CD4-positive, alpha-beta T cell treated with Interleukin-2 at 100 ng/mL for 4 hours (primary cell): ENCODE results near the gene SIAH3.
"Not testable (repeated sequence)": the region's sequence is repeated elsewhere in the genome, so short reads cannot be mapped to it uniquely, and the experiment has no call there.

Experiments used
- DNase-seq: peaks from one replicate; pipeline ENCODE4 v3.0.0-alpha.2; 2020; ENCODE audit warnings: low spot score

The SIAH3 gene

GRCh38 chr13:45783346-45784043, 68.1 kb downstream of the SIAH3 start:
- no peak for DNase-seq

- no peak for DNase-seq
These were observed 69.1 kb downstream of the SIAH3 start for GRCh38 chr13:45782327-45783045.

- no peak for DNase-seq
These were observed 69.8 kb downstream of the SIAH3 start for GRCh38 chr13:45781553-45782326.

- DNase-seq, result no peak
These were observed 71.7 kb downstream of the SIAH3 start for GRCh38 chr13:45779901-45780300.

GRCh38 chr13:45778882-45779281, 72.7 kb downstream of the SIAH3 start:
- no peak for DNase-seq

- DNase-seq, result no peak
These were observed 74.8 kb downstream of the SIAH3 start for GRCh38 chr13:45776748-45777147.

GRCh38 chr13:45775401-45775963, 76.1 kb downstream of the SIAH3 start:
- DNase-seq, result no peak

- no peak for DNase-seq
These were observed 77.6 kb downstream of the SIAH3 start for GRCh38 chr13:45773944-45774343.

- no peak for DNase-seq
These were observed 78.3 kb downstream of the SIAH3 start for GRCh38 chr13:45773236-45773635.

- no peak for DNase-seq
These were observed 80.7 kb downstream of the SIAH3 start for GRCh38 chr13:45770886-45771285.

GRCh38 chr13:45768656-45769479, 82.7 kb downstream of the SIAH3 start:
- no peak for DNase-seq

- no peak for DNase-seq
These were observed 86.1 kb downstream of the SIAH3 start for GRCh38 chr13:45765464-45765863.

- DNase-seq, result no peak
These were observed 88.1 kb downstream of the SIAH3 start for GRCh38 chr13:45763419-45763818.

GRCh38 chr13:45757589-45757988, 94.0 kb downstream of the SIAH3 start:
- not testable (repeated sequence) for DNase-seq

GRCh38 chr13:45756498-45756897, 95.1 kb downstream of the SIAH3 start:
- DNase-seq, result not testable (repeated sequence)

- DNase-seq, result no peak
These were observed 99.0 kb downstream of the SIAH3 start for GRCh38 chr13:45752510-45752909.

GRCh38 chr13:45751885-45752284, 99.7 kb downstream of the SIAH3 start:
- DNase-seq, result no peak

- no peak for DNase-seq
These were observed 101.0 kb downstream of the SIAH3 start for GRCh38 chr13:45750566-45750965.

GRCh38 chr13:45748941-45749759, 102.4 kb downstream of the SIAH3 start:
- no peak for DNase-seq

GRCh38 chr13:45747071-45747470, 104.5 kb downstream of the SIAH3 start:
- DNase-seq, result no peak

- DNase-seq, result no peak
These were observed 106.6 kb downstream of the SIAH3 start for GRCh38 chr13:45744979-45745378.
